ENCODE measurements around the gene MSANTD1. TPM values are rescaled to one million over a fixed set of nuclear protein-coding genes. Genes with fewer than 3 reads are reported as not detected.

Gene MSANTD1
- total and polyA plus RNA-seq, 2 of the 8 experiments (the other 6 are each of a cell fraction or from before 2014, with no cell fraction given): 0.23 to 0.45 TPM

DNA sequence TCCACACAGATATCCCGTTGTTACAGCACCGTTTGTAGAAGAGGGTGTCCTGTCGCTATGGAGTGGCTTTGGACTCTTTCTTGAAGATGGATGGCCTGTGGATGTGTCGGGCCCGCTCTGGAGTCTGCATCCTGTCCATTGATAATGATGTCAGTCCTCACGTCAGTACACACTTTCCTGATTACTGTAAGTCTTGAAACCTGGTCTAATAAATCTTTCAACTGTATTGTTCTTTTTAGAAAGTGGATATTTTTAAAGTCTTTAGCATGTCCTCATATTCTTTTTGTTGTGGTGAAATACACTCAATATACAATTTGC, 14.9 kb downstream of the MSANTD1 start (continued):
- TF ChIP-seq TAF1 (IDR thresholded peaks at IDR 0.05; ENCODE audit: low read depth, low read length): no peak
- no peak for TF ChIP-seq CREB1 (IDR thresholded peaks at IDR 0.05)
- TF ChIP-seq SIN3A (conservative IDR thresholded peaks at IDR 0.05 in 1 of 2, IDR thresholded peaks at IDR 0.05 in 1 of 2; ENCODE audit: low read depth in 1 of 2, low read length in 2 of 2): no peak
- TF ChIP-seq PHF8 (conservative IDR thresholded peaks at IDR 0.05; ENCODE audit: low read depth, low read length): no peak
- TF ChIP-seq, protein P1, sequence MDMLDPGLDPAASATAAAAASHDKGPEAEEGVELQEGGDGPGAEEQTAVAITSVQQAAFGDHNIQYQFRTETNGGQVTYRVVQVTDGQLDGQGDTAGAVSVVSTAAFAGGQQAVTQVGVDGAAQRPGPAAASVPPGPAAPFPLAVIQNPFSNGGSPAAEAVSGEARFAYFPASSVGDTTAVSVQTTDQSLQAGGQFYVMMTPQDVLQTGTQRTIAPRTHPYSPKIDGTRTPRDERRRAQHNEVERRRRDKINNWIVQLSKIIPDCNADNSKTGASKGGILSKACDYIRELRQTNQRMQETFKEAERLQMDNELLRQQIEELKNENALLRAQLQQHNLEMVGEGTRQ (IDR thresholded peaks at IDR 0.05; ENCODE audit: low read length): no peak

Measured in H1 (cell line).